Stimulated activated CD8-positive, alpha-beta memory T cell treated with anti-CD3 and anti-CD28 coated beads, Interleukin-4, amount 100 ng/mL, for 1 hour (primary cell): ENCODE data around the gene TCP11.

Source experiments
- DNase-seq, 2 donors: peaks; one replicate each; pipeline ENCODE4 v3.0.0-alpha.2; 2020; ENCODE audit warnings: low read depth in 2 of 2, low spot score in 1 of 2

Gene TCP11

GRCh38 chr6:35141007-35141655 lies at the start of gene TCP11:
Gene TCP11 (minus strand): TSS chr6:35141339. CDS start chr6:35140870, 469 bp downstream.
- peak in 1 of 2 donors; percentile 3 for DNase-seq

GRCh38 chr6:35190306-35190705 lies 49.2 kb upstream of the TCP11 start:
- no peak for DNase-seq

- no peak for DNase-seq
Measured at GRCh38 chr6:35188886-35189285, 47.7 kb upstream of the TCP11 start.

- no peak for DNase-seq
Measured at GRCh38 chr6:35186571-35186970, 45.4 kb upstream of the TCP11 start.

GRCh38 chr6:35185971-35186370 lies 44.8 kb upstream of the TCP11 start:
- DNase-seq = no peak

GRCh38 chr6:35185302-35185681 lies 44.2 kb upstream of the TCP11 start:
- DNase-seq = no peak

- DNase-seq = no peak
Measured at GRCh38 chr6:35184580-35185301, 43.6 kb upstream of the TCP11 start.

- no peak for DNase-seq
Measured at GRCh38 chr6:35183935-35184334, 42.8 kb upstream of the TCP11 start.

- DNase-seq = no peak
Measured at GRCh38 chr6:35183281-35183680, 42.1 kb upstream of the TCP11 start.

GRCh38 chr6:35181933-35182612 lies 40.9 kb upstream of the TCP11 start:
- DNase-seq = no peak

- no peak for DNase-seq
Measured at GRCh38 chr6:35181308-35181932, 40.3 kb upstream of the TCP11 start.

- DNase-seq = no peak
Measured at GRCh38 chr6:35179901-35180535, 38.9 kb upstream of the TCP11 start.

- DNase-seq = no peak
Measured at GRCh38 chr6:35178932-35179832, 38.0 kb upstream of the TCP11 start.

GRCh38 chr6:35178012-35178411 lies 36.9 kb upstream of the TCP11 start:
- DNase-seq = no peak

GRCh38 chr6:35177596-35177995 lies 36.5 kb upstream of the TCP11 start:
- DNase-seq = no peak

- DNase-seq = no peak
Measured at GRCh38 chr6:35177157-35177556, 36.0 kb upstream of the TCP11 start.

GRCh38 chr6:35176301-35177024 lies 35.3 kb upstream of the TCP11 start:
- DNase-seq = no peak

GRCh38 chr6:35174501-35174900 lies 33.4 kb upstream of the TCP11 start:
- no peak for DNase-seq

GRCh38 chr6:35174088-35174434 lies 32.9 kb upstream of the TCP11 start:
- no peak for DNase-seq
